Mesothelial cell of epicardium (in vitro differentiated cells): ENCODE data around the gene PXK. TPM values are rescaled to one million over a fixed set of nuclear protein-coding genes. Genes with fewer than 3 reads are reported as not detected.

Experiments used
- DNase-seq, 2 experiments: peaks; one replicate each; pipeline ENCODE4 v3.0.0; 2021; ENCODE audit warnings: low spot score in 2 of 2; ENCODE audit not compliant: unreplicated experiment in 2 of 2
- H3K27ac Mint-ChIP-seq: 2 replicates; pipeline ENCODE4 v1.8.0; 2021; ENCODE audit warnings: mixed read lengths
- H3K27me3 Mint-ChIP-seq: 2 replicates; pipeline ENCODE4 v1.8.0; 2021; ENCODE audit warnings: low read depth, mixed read lengths
- H3K36me3 Mint-ChIP-seq: 2 replicates; pipeline ENCODE4 v1.8.0; 2021; ENCODE audit warnings: mixed read lengths
- H3K4me1 Mint-ChIP-seq: 2 replicates; pipeline ENCODE4 v1.8.0; 2021; ENCODE audit warnings: mixed read lengths
- H3K4me3 Mint-ChIP-seq: 2 replicates; pipeline ENCODE4 v1.8.0; 2021; ENCODE audit warnings: mild to moderate bottlenecking, moderate library complexity, mixed read lengths
- H3K9me3 Mint-ChIP-seq: 2 replicates; pipeline ENCODE4 v1.8.0; 2021; ENCODE audit warnings: mixed read lengths
- CTCF ChIP-seq: fragments of 200-600 bp; sonication (generic); IDR thresholded peaks from one replicate; pipeline ENCODE4 v1.5.0; 2021; ENCODE audit warnings: antibody characterized with exemption; ENCODE audit not compliant: unreplicated experiment
- total RNA-seq: library from RNA; stranded (reverse); gene quantifications from 3 replicates; pipeline ENCODE4 v1.2.1, GENCODE V29; 2021

The PXK gene
- total RNA-seq, 1 donor from 2014 or later: 15.9 TPM

- H3K36me3 Mint-ChIP-seq: no peaks in the 10 kb centered on the region
- no peak overlapping the region for H3K4me3 Mint-ChIP-seq
- H3K27me3 Mint-ChIP-seq: no peaks in the 10 kb centered on the region
- peaks cover 22% of the 10 kb centered on the region for H3K4me1 Mint-ChIP-seq
- peak overlapping the region; percentile 66 for H3K27ac Mint-ChIP-seq
- H3K9me3 Mint-ChIP-seq: no peaks in the 10 kb centered on the region
- no peak for DNase-seq
- no peak for TF ChIP-seq CTCF
These were observed 7.1 kb upstream of the PXK start for GRCh38 chr3:58325525-58325992.

GRCh38 chr3:58326267-58326900 lies 6.3 kb upstream of the PXK start:
- Mint-ChIP-seq H3K27me3 (no peaks in the 10 kb centered on the region), H3K9me3 (no peaks in the 10 kb centered on the region), H3K4me3 (no peak overlapping the region), H3K36me3 (no peaks in the 10 kb centered on the region), H3K27ac (no peak overlapping the region), H3K4me1 (peaks cover 22% of the 10 kb centered on the region)
- no peak for TF ChIP-seq CTCF
- no peak for DNase-seq

- peaks cover 29% of the 10 kb centered on the region for H3K4me1 Mint-ChIP-seq
- no peak for TF ChIP-seq CTCF
- no peak for DNase-seq
- no peaks in the 10 kb centered on the region for H3K36me3 Mint-ChIP-seq
- no peaks in the 10 kb centered on the region for H3K9me3 Mint-ChIP-seq
- no peaks in the 10 kb centered on the region for H3K27me3 Mint-ChIP-seq
- no peak overlapping the region for H3K4me3 Mint-ChIP-seq
- H3K27ac Mint-ChIP-seq: no peak overlapping the region
These were observed 3.4 kb upstream of the PXK start for GRCh38 chr3:58329150-58329921.

GRCh38 chr3:58329922-58330413 lies 2.7 kb upstream of the PXK start:
- no peaks in the 10 kb centered on the region for H3K9me3 Mint-ChIP-seq
- TF ChIP-seq CTCF: no peak
- H3K4me3 Mint-ChIP-seq: no peak overlapping the region
- H3K36me3 Mint-ChIP-seq: no peaks in the 10 kb centered on the region
- H3K27ac Mint-ChIP-seq: no peak overlapping the region
- H3K27me3 Mint-ChIP-seq: no peaks in the 10 kb centered on the region
- peaks cover 27% of the 10 kb centered on the region for H3K4me1 Mint-ChIP-seq
- DNase-seq: no peak

DNA sequence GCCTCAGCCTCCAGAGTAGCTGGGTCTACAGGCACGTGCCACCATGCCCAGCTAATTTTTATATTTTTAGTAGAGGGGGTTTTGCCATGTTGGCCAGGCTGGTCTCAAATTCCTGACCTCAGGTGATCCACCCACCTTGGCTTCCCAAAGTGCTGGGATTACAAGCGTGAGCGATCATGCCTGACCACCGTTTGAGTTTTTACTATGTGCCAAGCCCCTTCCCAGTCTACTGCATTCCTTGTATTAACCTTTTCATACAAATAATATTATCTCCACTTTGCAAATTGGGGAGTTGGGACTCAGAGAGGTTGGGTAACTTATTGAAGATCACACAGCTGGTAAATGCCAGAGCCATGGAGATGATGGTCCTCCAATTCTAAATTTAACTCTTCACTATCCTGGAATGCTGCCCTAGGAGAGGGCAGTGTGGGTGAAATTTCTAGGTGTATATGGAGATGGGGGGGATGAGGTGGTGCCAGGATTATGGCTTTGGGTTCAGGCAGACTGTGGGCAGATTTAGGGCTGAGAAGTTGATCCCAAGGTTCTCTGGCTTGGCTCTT lies 1.0 kb upstream of the PXK start:
- no peak overlapping the region for H3K27ac Mint-ChIP-seq
- H3K36me3 Mint-ChIP-seq: no peaks in the 10 kb centered on the region
- H3K27me3 Mint-ChIP-seq: no peaks in the 10 kb centered on the region
- H3K9me3 Mint-ChIP-seq: no peaks in the 10 kb centered on the region
- no peak for DNase-seq
- peak overlapping the region; percentile 70 for H3K4me3 Mint-ChIP-seq
- peaks cover 22% of the 10 kb centered on the region for H3K4me1 Mint-ChIP-seq
- no peak for TF ChIP-seq CTCF
